HepG2 (cell line): ENCODE measurements around the gene HTRA2. TPM values are rescaled to one million over a fixed set of nuclear protein-coding genes. Genes with fewer than 3 reads are reported as not detected.

Source experiments
- ATF7-NPFF ChIP-seq: sonication (generic); formaldehyde crosslinking; IDR thresholded peaks from 2 replicates; pipeline ENCODE4 v1.8.1; 2023; ENCODE audit warnings: mild to moderate bottlenecking, low read depth, missing genetic modification reagents, moderate library complexity
- BORCS8-MEF2B ChIP-seq: sonication (generic); formaldehyde crosslinking; IDR thresholded peaks from 2 replicates; pipeline ENCODE4 v1.8.0; 2022; ENCODE audit warnings: mild to moderate bottlenecking, missing genetic modification reagents
- CCDC6 ChIP-seq: sonication (generic); formaldehyde crosslinking; IDR thresholded peaks from 2 replicates; pipeline ENCODE4 v1.8.1; 2022; ENCODE audit warnings: mild to moderate bottlenecking, missing genetic modification reagents, moderate library complexity
- DMAP1 ChIP-seq: IDR thresholded peaks from 2 replicates; pipeline ENCODE4 v1.6.1; 2016
- HOXA3 ChIP-seq: sonication (generic); formaldehyde crosslinking; IDR thresholded peaks from 2 replicates; pipeline ENCODE4 v1.5.0; 2020; ENCODE audit warnings: missing genetic modification reagents
- KDM5B ChIP-seq: sonication (generic); formaldehyde crosslinking; IDR thresholded peaks from 2 replicates; pipeline ENCODE4 v1.4.0; 2020; ENCODE audit warnings: missing genetic modification reagents, mild to moderate bottlenecking, borderline replicate concordance
- LCORL ChIP-seq, 2 experiments: fragments of 450-650 bp in 1 of 2; sonication (generic) in 1 of 2; formaldehyde crosslinking in 1 of 2; IDR thresholded peaks; 2 replicates each; pipeline versions ENCODE4 v1.5.0 to v1.6.1; 2017 to 2020; ENCODE audit warnings: antibody characterized with exemption in 1 of 2, missing genetic modification reagents in 1 of 2
- MTERF4 ChIP-seq: sonication (generic); formaldehyde crosslinking; IDR thresholded peaks from 2 replicates; pipeline ENCODE4 v1.8.0; 2023; ENCODE audit warnings: mild to moderate bottlenecking, missing genetic modification reagents
- MXD3 ChIP-seq: IDR thresholded peaks from 2 replicates; pipeline ENCODE4 v1.6.1; 2016; ENCODE audit warnings: mild to moderate bottlenecking, missing biosample characterization, missing genetic modification reagents
- MXD4 ChIP-seq: IDR thresholded peaks from 2 replicates; pipeline ENCODE4 v1.6.1; 2016; ENCODE audit warnings: mild to moderate bottlenecking, missing biosample characterization, missing genetic modification reagents
- NKX3-1 ChIP-seq: sonication (generic); formaldehyde crosslinking; IDR thresholded peaks from 2 replicates; pipeline ENCODE4 v1.5.0; 2020; ENCODE audit warnings: missing genetic modification reagents
- PCBP1 ChIP-seq: fragments of 200-400 bp; formaldehyde crosslinking; IDR thresholded peaks from 2 replicates; pipeline ENCODE4 v1.6.1; 2017; ENCODE audit warnings: mild to moderate bottlenecking, low read depth, low read length, borderline replicate concordance
- TFDP2 ChIP-seq: sonication (generic); formaldehyde crosslinking; IDR thresholded peaks from 2 replicates; pipeline ENCODE4 v1.4.0; 2020; ENCODE audit warnings: missing genetic modification reagents
- THAP11 ChIP-seq: IDR thresholded peaks from 2 replicates; pipeline ENCODE4 v1.6.1; 2016; ENCODE audit warnings: missing biosample characterization, missing genetic modification reagents
- ZHX1 ChIP-seq: sonication (generic); formaldehyde crosslinking; IDR thresholded peaks from 2 replicates; pipeline ENCODE4 v1.8.1; 2022; ENCODE audit warnings: low read depth, mild to moderate bottlenecking, missing genetic modification reagents
- ZIK1 ChIP-seq: sonication (generic); formaldehyde crosslinking; IDR thresholded peaks from 2 replicates; pipeline ENCODE4 v1.5.0; 2020; ENCODE audit warnings: mild to moderate bottlenecking, low read depth, missing genetic modification reagents, borderline replicate concordance
- ZNF501 ChIP-seq: sonication (generic); formaldehyde crosslinking; IDR thresholded peaks from 2 replicates; pipeline ENCODE4 v1.5.1; 2020; ENCODE audit warnings: mild to moderate bottlenecking, moderate library complexity, missing genetic modification reagents
- ZNF605 ChIP-seq: sonication (generic); formaldehyde crosslinking; IDR thresholded peaks from 2 replicates; pipeline ENCODE4 v1.8.0; 2022; ENCODE audit warnings: mild to moderate bottlenecking, missing genetic modification reagents
- ZNF672 ChIP-seq: sonication (generic); formaldehyde crosslinking; IDR thresholded peaks from 2 replicates; pipeline ENCODE4 v1.8.1; 2022; ENCODE audit warnings: missing genetic modification reagents
- ZNF776 ChIP-seq: sonication (generic); formaldehyde crosslinking; IDR thresholded peaks from 2 replicates; pipeline ENCODE4 v1.4.0; 2020; ENCODE audit warnings: mild to moderate bottlenecking, missing genetic modification reagents
- ZNF777 ChIP-seq: sonication (generic); formaldehyde crosslinking; IDR thresholded peaks from 2 replicates; pipeline ENCODE4 v1.4.0; 2020; ENCODE audit warnings: missing genetic modification reagents
- ZSCAN21 ChIP-seq: sonication (generic); formaldehyde crosslinking; IDR thresholded peaks from 2 replicates; pipeline ENCODE4 v1.8.0; 2022; ENCODE audit warnings: mild to moderate bottlenecking, missing genetic modification reagents, moderate library complexity, borderline replicate concordance
- ZSCAN29 ChIP-seq: sonication (generic); formaldehyde crosslinking; conservative IDR thresholded peaks from 2 replicates; pipeline ENCODE4 v1.4.0; 2020; ENCODE audit warnings: mild to moderate bottlenecking, missing genetic modification reagents
- polyA plus RNA-seq, 8 experiments: library from polyadenylated mRNA; depleted of rRNA in 3 of 8; stranded (reverse) in 7 of 8; unstranded in 1 of 8; fragments of >200 nt; fragmentation: Illumina TruSeq in 4 of 8; extraction: Trizol in 4 of 8; gene quantifications; 2 replicates each; pipeline versions ENCODE4 v1.2.1 to v1.2.3, GENCODE V29; 2011 to 2016; ENCODE audit warnings: low read depth in 4 of 8, missing spikeins in 1 of 8, mixed read lengths in 1 of 8; ENCODE audit not compliant: insufficient read depth in 1 of 8
- total RNA-seq, 5 experiments: library from RNA; depleted of rRNA; stranded (reverse); fragments of >200 nt; fragmentation: Illumina TruSeq; extraction: Trizol; gene quantifications; 2 replicates each; pipeline ENCODE4 v1.2.3, GENCODE V29; 2016; ENCODE audit warnings: low read depth in 1 of 5

Gene HTRA2
- total and polyA plus RNA-seq, 2 of the 13 experiments (the other 11 are each of a cell fraction or from before 2014, with no cell fraction given) = 47.7 to 50.3 TPM

GRCh38 chr2:74548900-74549826, 19.4 kb downstream of the HTRA2 start (continued):
- TF ChIP-seq NKX3-1 (CRISPR knock-in tag) (0 out of 2 replicates have a peak, but pooled peaks have one; percentile 44), LCORL (IDR thresholded peaks at IDR 0.05) (no peak), LCORL (CRISPR knock-in tag; IDR thresholded peaks at IDR 0.05) (peak; percentile 3), ZNF777 (CRISPR knock-in tag) (peak; percentile 40; the same call in 1 of the 2 replicates), ZSCAN29 (peak; percentile 74; the same call in 1 of the 2 replicates), ZNF605 (0 out of 2 replicates have a peak, but pooled peaks have one; percentile 31), KDM5B (CRISPR knock-in tag) (0 out of 2 replicates have a peak, but pooled peaks have one; percentile 18), MXD4 (CRISPR knock-in tag) (peak; percentile 20; the same call in 1 of the 2 replicates), ZNF501 (CRISPR knock-in tag) (no peak), DMAP1 (CRISPR knock-in tag) (peak; percentile 29; the same call in 1 of the 2 replicates), ATF7-NPFF (CRISPR knock-in tag) (peak; percentile 8; the same call in 1 of the 2 replicates), TFDP2 (CRISPR knock-in tag) (peak; percentile 70), PCBP1 (0 out of 2 replicates have a peak, but pooled peaks have one; percentile 36), ZNF672 (CRISPR knock-in tag) (no peak), ZHX1 (CRISPR knock-in tag) (peak; percentile 77), CCDC6 (CRISPR knock-in tag) (peak; percentile 37; the same call in 1 of the 2 replicates), BORCS8-MEF2B (peak; percentile 32; the same call in 1 of the 2 replicates), ZNF776 (CRISPR knock-in tag) (peak; percentile 92), HOXA3 (peak; percentile 44; the same call in 1 of the 2 replicates), ZIK1 (CRISPR knock-in tag) (peak; percentile 74; the same call in 1 of the 2 replicates), THAP11 (CRISPR knock-in tag) (peak; percentile 33; the same call in 1 of the 2 replicates), MTERF4 (CRISPR knock-in tag) (0 out of 2 replicates have a peak, but pooled peaks have one; percentile 69), ZSCAN21 (CRISPR knock-in tag) (peak; percentile 61; the same call in 1 of the 2 replicates), MXD3 (peak; percentile 44; the same call in 1 of the 2 replicates)
